SK-N-SH (cell line): ENCODE data around the gene FAM219B.

Source experiments
- EP300 ChIP-seq, 2 experiments: IDR thresholded peaks; 2 replicates each; pipeline versions ENCODE4 v1.4.0 to v1.6.1; 2012; ENCODE audit warnings: borderline replicate concordance in 1 of 2, low read depth in 1 of 2, low read length in 1 of 2
- EZH2phosphoT487 ChIP-seq: fragments of 200-600 bp; sonication (generic); IDR thresholded peaks from 2 replicates; pipeline ENCODE4 v1.6.1; 2017; ENCODE audit warnings: low read depth, mixed run types, mild to moderate bottlenecking, antibody characterized with exemption, moderate library complexity, borderline replicate concordance
- JUND ChIP-seq: IDR thresholded peaks from 2 replicates; pipeline ENCODE4 v1.4.0; 2012
- NFIC ChIP-seq: IDR thresholded peaks from 2 replicates; pipeline ENCODE4 v1.4.0; 2012; ENCODE audit warnings: borderline replicate concordance
- NRF1 ChIP-seq: IDR thresholded peaks from 2 replicates; pipeline ENCODE4 v1.6.1; 2012; ENCODE audit warnings: low read depth, mild to moderate bottlenecking, low read length
- POLR2AphosphoS5 ChIP-seq: IDR thresholded peaks from 2 replicates; pipeline ENCODE4 v1.6.1; 2012; ENCODE audit warnings: low read depth, low read length
- SMC3 ChIP-seq: IDR thresholded peaks from 2 replicates; pipeline ENCODE4 v1.6.1; 2012; ENCODE audit warnings: low read depth, low read length, improper control_type of control experiment
- TCF12 ChIP-seq: IDR thresholded peaks from 2 replicates; pipeline ENCODE4 v1.4.0; 2012
- USF1 ChIP-seq: IDR thresholded peaks from 2 replicates; pipeline ENCODE4 v1.4.0; 2012; ENCODE audit warnings: low read depth, borderline replicate concordance
- YY1 ChIP-seq: IDR thresholded peaks from 2 replicates; pipeline ENCODE4 v1.4.0; 2012; ENCODE audit warnings: low read depth, mild to moderate bottlenecking
- TF ChIP-seq, protein P1 (sequence below): fragments of 200-600 bp; sonication (generic); IDR thresholded peaks from 2 replicates; pipeline ENCODE4 v1.6.1; 2017; ENCODE audit warnings: antibody characterized with exemption, mild to moderate bottlenecking, moderate library complexity
- TF ChIP-seq, protein P2 (sequence below): IDR thresholded peaks from 2 replicates; pipeline ENCODE4 v1.4.0; 2012; ENCODE audit warnings: low read depth
- TF ChIP-seq, protein P3 (sequence below): fragments of 150-350 bp; IDR thresholded peaks from 2 replicates; pipeline ENCODE4 v1.6.1; 2016; ENCODE audit warnings: mild to moderate bottlenecking, low read depth, low read length
- TF ChIP-seq, protein P4 (sequence below): IDR thresholded peaks from 2 replicates; pipeline ENCODE4 v1.6.1; 2012; ENCODE audit warnings: mild to moderate bottlenecking, low read depth, low read length, moderate library complexity

GRCh38 chr15:74885461-74885860 is 21.2 kb downstream of the FAM219B start:
- no peak for TF ChIP-seq EP300 (IDR thresholded peaks at IDR 0.05; ENCODE audit: borderline replicate concordance in 1 of 2, low read depth in 1 of 2, low read length in 1 of 2)
- no peak for TF ChIP-seq POLR2AphosphoS5
- TF ChIP-seq, protein P1, sequence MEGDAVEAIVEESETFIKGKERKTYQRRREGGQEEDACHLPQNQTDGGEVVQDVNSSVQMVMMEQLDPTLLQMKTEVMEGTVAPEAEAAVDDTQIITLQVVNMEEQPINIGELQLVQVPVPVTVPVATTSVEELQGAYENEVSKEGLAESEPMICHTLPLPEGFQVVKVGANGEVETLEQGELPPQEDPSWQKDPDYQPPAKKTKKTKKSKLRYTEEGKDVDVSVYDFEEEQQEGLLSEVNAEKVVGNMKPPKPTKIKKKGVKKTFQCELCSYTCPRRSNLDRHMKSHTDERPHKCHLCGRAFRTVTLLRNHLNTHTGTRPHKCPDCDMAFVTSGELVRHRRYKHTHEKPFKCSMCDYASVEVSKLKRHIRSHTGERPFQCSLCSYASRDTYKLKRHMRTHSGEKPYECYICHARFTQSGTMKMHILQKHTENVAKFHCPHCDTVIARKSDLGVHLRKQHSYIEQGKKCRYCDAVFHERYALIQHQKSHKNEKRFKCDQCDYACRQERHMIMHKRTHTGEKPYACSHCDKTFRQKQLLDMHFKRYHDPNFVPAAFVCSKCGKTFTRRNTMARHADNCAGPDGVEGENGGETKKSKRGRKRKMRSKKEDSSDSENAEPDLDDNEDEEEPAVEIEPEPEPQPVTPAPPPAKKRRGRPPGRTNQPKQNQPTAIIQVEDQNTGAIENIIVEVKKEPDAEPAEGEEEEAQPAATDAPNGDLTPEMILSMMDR, result no peak
- TF ChIP-seq JUND, result no peak
- no peak for TF ChIP-seq EZH2phosphoT487
- no peak for TF ChIP-seq YY1
- TF ChIP-seq USF1, result no peak
- TF ChIP-seq, protein P2, sequence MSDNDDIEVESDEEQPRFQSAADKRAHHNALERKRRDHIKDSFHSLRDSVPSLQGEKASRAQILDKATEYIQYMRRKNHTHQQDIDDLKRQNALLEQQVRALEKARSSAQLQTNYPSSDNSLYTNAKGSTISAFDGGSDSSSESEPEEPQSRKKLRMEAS, result no peak
- no peak for TF ChIP-seq SMC3
- TF ChIP-seq, protein P3, sequence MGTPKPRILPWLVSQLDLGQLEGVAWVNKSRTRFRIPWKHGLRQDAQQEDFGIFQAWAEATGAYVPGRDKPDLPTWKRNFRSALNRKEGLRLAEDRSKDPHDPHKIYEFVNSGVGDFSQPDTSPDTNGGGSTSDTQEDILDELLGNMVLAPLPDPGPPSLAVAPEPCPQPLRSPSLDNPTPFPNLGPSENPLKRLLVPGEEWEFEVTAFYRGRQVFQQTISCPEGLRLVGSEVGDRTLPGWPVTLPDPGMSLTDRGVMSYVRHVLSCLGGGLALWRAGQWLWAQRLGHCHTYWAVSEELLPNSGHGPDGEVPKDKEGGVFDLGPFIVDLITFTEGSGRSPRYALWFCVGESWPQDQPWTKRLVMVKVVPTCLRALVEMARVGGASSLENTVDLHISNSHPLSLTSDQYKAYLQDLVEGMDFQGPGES, result no peak
- TF ChIP-seq, protein P4, sequence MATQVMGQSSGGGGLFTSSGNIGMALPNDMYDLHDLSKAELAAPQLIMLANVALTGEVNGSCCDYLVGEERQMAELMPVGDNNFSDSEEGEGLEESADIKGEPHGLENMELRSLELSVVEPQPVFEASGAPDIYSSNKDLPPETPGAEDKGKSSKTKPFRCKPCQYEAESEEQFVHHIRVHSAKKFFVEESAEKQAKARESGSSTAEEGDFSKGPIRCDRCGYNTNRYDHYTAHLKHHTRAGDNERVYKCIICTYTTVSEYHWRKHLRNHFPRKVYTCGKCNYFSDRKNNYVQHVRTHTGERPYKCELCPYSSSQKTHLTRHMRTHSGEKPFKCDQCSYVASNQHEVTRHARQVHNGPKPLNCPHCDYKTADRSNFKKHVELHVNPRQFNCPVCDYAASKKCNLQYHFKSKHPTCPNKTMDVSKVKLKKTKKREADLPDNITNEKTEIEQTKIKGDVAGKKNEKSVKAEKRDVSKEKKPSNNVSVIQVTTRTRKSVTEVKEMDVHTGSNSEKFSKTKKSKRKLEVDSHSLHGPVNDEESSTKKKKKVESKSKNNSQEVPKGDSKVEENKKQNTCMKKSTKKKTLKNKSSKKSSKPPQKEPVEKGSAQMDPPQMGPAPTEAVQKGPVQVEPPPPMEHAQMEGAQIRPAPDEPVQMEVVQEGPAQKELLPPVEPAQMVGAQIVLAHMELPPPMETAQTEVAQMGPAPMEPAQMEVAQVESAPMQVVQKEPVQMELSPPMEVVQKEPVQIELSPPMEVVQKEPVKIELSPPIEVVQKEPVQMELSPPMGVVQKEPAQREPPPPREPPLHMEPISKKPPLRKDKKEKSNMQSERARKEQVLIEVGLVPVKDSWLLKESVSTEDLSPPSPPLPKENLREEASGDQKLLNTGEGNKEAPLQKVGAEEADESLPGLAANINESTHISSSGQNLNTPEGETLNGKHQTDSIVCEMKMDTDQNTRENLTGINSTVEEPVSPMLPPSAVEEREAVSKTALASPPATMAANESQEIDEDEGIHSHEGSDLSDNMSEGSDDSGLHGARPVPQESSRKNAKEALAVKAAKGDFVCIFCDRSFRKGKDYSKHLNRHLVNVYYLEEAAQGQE, result no peak
- TF ChIP-seq NFIC, result no peak
- no peak for TF ChIP-seq TCF12
- TF ChIP-seq NRF1, result no peak
